Fibroblast of skin of left biceps (primary cell): ENCODE results near the gene EPHA3.

Experiments
- DNase-seq, 2 experiments: peaks; one replicate each; pipeline ENCODE4 v3.0.0-alpha.2; 2013; ENCODE audit warnings: low read depth in 2 of 2

The EPHA3 gene

DNA sequence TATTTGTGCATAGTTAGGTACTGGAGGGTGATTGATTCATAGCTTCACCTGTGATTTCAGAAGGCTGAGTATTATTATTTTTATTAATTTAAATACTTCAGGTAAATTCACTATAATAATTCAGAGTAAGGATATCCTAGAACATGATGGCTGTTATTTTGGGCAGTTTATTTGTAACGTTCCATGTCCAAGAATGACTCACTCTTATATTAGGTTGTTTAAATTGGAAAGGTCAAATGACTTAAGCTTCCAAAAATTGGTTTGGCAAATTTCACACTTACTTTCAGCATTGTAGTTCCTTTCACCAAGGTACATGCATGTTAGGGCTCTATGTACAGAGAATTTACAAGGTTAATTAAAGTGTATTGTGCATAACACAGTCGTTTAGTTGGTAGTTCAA is 120.2 kb downstream of the EPHA3 start:
- DNase-seq = no peak

- no peak for DNase-seq
Observed at GRCh38 chr3:89232155-89232554, 124.7 kb downstream of the EPHA3 start.

GRCh38 chr3:89234620-89235019 is 127.2 kb downstream of the EPHA3 start:
- no peak for DNase-seq

DNA sequence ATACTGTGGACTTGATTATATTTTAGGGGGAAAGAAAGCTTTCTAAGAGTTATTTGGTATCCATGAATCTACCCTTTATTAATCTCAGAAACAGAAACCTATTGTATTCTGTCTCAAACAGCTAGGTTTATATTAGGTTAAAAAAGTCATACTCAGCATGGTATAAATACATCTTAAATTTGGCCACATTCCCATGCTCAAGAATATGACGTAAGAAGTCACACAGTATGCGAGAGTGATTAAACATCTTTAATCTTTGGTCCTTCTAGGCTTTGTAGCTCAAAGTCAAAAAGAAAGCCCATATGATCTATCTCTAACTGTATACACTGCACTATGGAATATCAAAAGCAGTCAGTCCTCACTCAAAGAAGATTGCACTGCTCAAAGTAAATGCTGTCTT is 131.4 kb downstream of the EPHA3 start:
- DNase-seq = no peak

DNA sequence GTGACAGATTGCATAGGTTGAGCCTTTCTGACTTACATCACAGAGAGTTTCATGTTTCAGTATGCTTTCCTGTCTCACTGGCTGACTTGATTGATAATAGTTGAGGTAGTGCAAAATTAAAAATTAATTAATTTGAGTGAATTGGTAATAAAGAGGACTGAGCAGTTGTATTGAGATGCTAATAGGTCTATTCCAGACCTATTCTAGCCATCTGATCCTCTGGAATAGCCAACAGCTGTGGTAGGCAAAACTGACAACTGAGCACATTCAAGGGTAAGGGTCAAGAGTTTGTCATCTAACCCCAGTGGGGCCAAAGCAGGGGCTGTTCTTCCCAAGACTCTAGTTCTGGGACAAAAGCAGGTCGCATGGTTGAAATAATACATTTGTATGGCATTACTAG is 132.4 kb downstream of the EPHA3 start:
- DNase-seq = no peak

DNA sequence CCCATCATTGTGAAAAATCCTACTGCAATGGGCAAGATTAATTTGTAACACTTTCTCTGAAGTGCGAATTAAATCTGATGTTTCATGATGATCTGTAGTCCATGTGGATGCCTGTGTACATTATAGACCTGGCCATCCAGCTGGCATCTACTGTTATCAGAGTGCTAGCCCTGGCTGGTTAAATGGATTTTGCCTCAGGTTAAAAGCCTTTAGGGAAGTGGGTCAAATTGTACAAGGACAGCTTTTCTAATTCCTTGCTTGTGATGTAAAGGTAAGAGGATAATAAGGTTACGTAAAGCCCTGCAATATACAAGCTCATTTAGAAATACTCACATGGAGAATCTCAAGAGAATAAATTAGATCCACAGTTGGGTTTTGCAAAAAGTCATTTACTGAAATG is 138.2 kb downstream of the EPHA3 start:
- DNase-seq = no peak

GRCh38 chr3:89246326-89246725 is 138.9 kb downstream of the EPHA3 start:
- DNase-seq = no peak

DNA sequence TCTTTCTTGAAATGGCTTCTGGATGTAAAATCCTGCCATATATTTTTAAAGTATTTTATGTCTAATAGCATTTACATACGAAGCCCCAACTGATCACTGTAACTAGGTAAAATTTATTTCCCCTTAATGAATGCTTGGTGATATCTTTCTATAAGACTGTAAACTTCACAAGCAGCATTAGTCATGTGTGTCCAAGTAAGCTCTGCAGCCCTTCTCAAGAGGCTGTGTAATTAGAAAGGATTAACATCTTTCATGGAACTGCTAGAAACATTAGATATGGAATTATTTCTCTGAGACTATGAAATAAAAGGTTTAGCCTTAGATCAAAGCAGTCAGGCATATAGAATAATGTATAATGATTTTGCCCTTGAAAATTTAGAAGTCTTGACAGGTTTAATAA is 143.3 kb downstream of the EPHA3 start:
- DNase-seq = no peak

- no peak for DNase-seq
Observed at GRCh38 chr3:89252016-89252415, 144.6 kb downstream of the EPHA3 start.

- no peak for DNase-seq
Observed at GRCh38 chr3:89252860-89253259, 145.4 kb downstream of the EPHA3 start.

GRCh38 chr3:89256395-89256794 is 149.0 kb downstream of the EPHA3 start:
- no peak for DNase-seq

- no peak for DNase-seq
Observed at GRCh38 chr3:89256882-89257281, 149.5 kb downstream of the EPHA3 start.

DNA sequence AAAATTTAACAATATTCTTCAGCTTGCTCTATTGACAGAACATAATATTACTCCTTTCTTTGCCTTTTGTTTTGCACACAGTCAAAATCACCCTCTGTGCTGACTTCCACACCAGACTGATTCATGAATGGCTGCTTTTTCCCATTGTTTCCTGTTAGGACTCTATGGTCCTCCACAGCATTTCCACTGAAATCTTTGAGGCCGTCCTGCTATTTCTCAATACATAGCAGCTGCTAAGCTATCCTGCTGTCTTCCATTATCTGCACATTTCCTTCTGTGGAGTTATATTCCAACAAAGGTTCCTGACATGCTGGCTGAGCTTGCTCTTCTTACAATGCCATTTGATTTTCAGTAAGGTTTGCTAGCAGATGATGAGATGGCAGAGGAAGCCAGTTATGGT is 153.3 kb downstream of the EPHA3 start:
- DNase-seq = no peak

DNA sequence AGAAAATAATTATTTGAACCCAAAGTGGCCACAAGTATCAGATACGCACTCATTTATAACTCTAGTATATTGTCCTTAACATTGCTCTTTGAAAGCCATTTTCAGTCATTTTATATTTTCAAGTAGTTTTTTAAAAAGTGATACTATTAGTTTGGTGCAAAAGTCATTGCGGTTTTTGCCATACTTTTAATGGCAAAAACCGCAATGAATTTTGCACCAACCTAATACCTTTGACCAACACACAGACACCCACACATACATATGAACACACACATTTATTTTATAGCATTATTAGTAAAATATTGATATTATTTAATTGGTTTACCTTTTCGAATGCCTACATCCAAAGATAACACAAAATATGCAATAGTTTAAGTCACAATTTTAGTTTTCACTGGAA is 154.3 kb downstream of the EPHA3 start:
- no peak for DNase-seq

DNA sequence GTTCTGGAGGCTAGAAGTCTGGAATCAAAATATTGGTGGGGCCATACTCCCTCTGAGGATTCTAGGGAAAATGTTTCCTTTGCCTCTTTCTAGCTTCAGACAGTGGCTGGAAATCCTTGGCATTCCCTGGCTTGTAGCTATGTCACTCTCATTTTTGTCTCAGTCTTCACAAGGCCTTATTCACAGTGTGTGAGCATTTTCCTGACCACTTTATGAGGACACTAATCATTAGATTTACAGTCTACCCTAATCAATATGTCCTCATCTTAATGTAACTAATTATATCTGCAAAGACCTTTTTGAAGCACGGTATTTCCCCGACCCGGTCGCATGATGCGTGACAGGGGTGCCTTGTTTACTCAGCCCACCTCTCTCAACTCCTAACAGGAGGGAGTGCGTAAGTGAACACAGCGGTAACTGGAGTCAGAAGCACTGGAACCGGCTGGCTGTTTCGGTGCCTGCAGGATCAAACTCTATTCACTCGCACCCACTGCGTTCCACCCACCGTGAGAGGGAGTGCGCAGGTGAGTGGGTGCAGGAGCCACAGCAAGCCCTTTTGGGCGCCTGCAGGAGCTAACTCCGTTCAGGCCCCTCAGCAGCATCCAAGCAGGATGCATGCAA is 155.0 kb downstream of the EPHA3 start:
- DNase-seq = no peak

- no peak for DNase-seq
Observed at GRCh38 chr3:89264037-89264560, 156.7 kb downstream of the EPHA3 start.

DNA sequence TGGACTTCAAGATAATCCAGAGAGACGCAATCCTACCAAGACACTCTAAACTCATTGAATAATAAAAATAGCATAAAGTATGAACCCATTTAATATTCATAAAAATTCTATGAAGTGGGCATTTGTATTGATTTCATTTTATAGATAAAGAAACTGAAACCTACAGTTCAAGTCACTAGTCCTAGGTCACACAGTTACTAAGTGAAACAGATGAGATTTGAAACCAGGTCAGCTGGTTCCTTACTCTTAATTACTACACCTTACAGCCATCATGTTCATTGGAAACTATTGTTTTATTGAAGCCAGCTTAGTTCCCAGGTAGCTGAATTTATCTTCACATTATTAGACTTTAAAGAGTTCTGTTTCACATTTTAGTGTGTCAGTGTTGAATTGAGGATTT is 158.7 kb downstream of the EPHA3 start:
- DNase-seq = no peak

GRCh38 chr3:89268059-89268458 is 160.6 kb downstream of the EPHA3 start:
- no peak for DNase-seq

DNA sequence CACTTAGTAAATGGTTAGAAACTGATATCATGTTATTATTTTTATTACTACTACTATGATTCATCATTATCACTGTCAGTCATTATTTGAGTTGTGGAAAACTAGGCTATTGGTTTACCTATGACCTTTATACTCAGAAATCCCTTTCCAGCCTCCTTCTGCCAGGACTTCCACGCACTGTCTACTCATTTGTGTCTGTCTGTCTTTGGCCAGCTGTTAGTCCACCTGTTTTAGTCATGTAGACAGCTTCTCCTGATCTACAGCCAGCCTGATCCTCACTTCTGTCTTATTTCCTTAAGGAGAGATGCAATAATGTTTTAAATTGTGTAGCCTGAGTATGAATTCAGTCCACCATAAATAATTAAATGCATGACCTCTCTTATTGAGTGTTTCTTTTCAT is 162.8 kb downstream of the EPHA3 start:
- no peak for DNase-seq

DNA sequence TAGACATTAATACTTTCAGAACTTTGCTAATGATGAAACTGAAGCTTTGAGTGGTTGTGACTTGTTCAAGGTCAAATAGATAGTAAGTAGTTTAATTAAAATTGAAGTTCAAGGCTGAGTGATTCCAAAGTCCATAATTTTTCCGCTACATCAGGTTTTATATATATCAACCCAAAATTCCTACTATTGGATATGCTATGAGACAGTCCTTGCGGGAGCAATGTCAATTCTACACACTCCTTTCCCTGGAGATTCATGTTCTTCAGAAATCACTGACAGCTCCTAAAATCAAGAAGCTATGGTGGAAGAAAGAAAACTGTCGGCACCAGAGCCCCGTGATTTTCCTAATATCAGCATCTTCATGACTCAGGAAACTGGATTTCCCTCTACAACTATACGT is 167.6 kb downstream of the EPHA3 start:
- DNase-seq = no peak

GRCh38 chr3:89276116-89276515 is 168.7 kb downstream of the EPHA3 start:
- DNase-seq = no peak

GRCh38 chr3:89278302-89279025 is 171.0 kb downstream of the EPHA3 start:
- no peak for DNase-seq

GRCh38 chr3:89280301-89280700 is 172.9 kb downstream of the EPHA3 start:
- no peak for DNase-seq
